K562 (cell line): Measurements from ENCODE around the gene SEC16A. TPM values are rescaled to one million over a fixed set of nuclear protein-coding genes. Genes with fewer than 3 reads are reported as not detected.

ENCODE experiments used
- CBX3 ChIP-seq, 2 experiments: IDR thresholded peaks; 1 replicate in 1 of 2; 2 replicates in 1 of 2; pipeline ENCODE4 v1.6.1; 2012; ENCODE audit warnings: inconsistent platforms in 2 of 2, low read length in 2 of 2, borderline replicate concordance in 1 of 2, control low read depth in 1 of 2
- LCOR ChIP-seq: sonication (generic); formaldehyde crosslinking; IDR thresholded peaks from 2 replicates; pipeline ENCODE4 v1.8.0; 2022; ENCODE audit warnings: mild to moderate bottlenecking, missing genetic modification reagents
- PBX2 ChIP-seq, 2 experiments: IDR thresholded peaks in 1 of 2; conservative IDR thresholded peaks in 1 of 2; 2 replicates each; pipeline ENCODE4 v1.6.1; 2016; ENCODE audit warnings: low read depth in 2 of 2, mild to moderate bottlenecking in 1 of 2, missing compliant biosample characterization in 1 of 2, missing genetic modification characterization in 1 of 2, moderate library complexity in 1 of 2
- PHF8 ChIP-seq: fragments of 200-600 bp; sonication (generic); IDR thresholded peaks from 2 replicates; pipeline ENCODE4 v1.6.1; 2012; ENCODE audit warnings: mixed run types, mild to moderate bottlenecking, inconsistent platforms, low read length, moderate library complexity, borderline replicate concordance
- RBFOX2 ChIP-seq: fragments of 200-400 bp; formaldehyde crosslinking; IDR thresholded peaks from 2 replicates; pipeline ENCODE4 v1.6.1; 2017; ENCODE audit warnings: low read depth, mild to moderate bottlenecking, low read length, moderate library complexity
- STAT6 ChIP-seq: sonication (generic); formaldehyde crosslinking; IDR thresholded peaks from 2 replicates; pipeline ENCODE4 v1.8.1; 2023; ENCODE audit warnings: mild to moderate bottlenecking, missing genetic modification reagents
- XRCC4 ChIP-seq: IDR thresholded peaks from one replicate; pipeline ENCODE4 v1.6.1; 2011; ENCODE audit not compliant: insufficient read depth, insufficient read length; ENCODE audit errors: extremely low read depth
- ZNF140 ChIP-seq: fragments of 250-450 bp; sonication (Bioruptor Pico); IDR thresholded peaks from 2 replicates; pipeline ENCODE4 v1.8.0; 2021; ENCODE audit warnings: moderate library complexity, mild to moderate bottlenecking, inconsistent platforms
- ZNF263 ChIP-seq: sonication (generic); formaldehyde crosslinking; IDR thresholded peaks from 2 replicates; pipeline ENCODE4 v1.8.0; 2022; ENCODE audit warnings: mild to moderate bottlenecking, missing genetic modification reagents, borderline replicate concordance
- ZNF277 ChIP-seq: fragments of 250-450 bp; sonication (Bioruptor Pico); IDR thresholded peaks from 2 replicates; pipeline ENCODE4 v1.8.0; 2022; ENCODE audit warnings: inconsistent platforms, mild to moderate bottlenecking, moderate library complexity, borderline replicate concordance
- polyA plus RNA-seq, 8 experiments: library from polyadenylated mRNA; depleted of rRNA in 4 of 8; stranded (reverse) in 5 of 8; unstranded in 3 of 8; fragments of >200 nt; fragmentation: Nextera tagmentation in 2 of 8; fragmentation: Illumina TruSeq in 1 of 8; extraction: Ambion mirVana in 2 of 8; extraction: Trizol in 1 of 8; gene quantifications; 2 replicates each; pipeline versions ENCODE4 v1.2.1 to v1.2.3, GENCODE V29; 2011 to 2014; ENCODE audit warnings: inconsistent platforms in 1 of 8, missing spikeins in 1 of 8
- total RNA-seq, 7 experiments: library from RNA; depleted of rRNA in 6 of 7; stranded (reverse); fragments of >200 nt in 6 of 7; fragmentation: Illumina TruSeq in 2 of 7; extraction: Trizol in 2 of 7; gene quantifications; 2 replicates each; pipeline versions ENCODE4 v1.2.1 to v1.2.3, GENCODE V29; 2011 to 2021; ENCODE audit warnings: low replicate concordance in 1 of 7
- TF ChIP-seq, protein P1 (sequence below): fragments of 150-350 bp; conservative IDR thresholded peaks from 2 replicates; pipeline ENCODE4 v1.6.1; 2014; ENCODE audit warnings: low read length
- TF ChIP-seq, protein P2 (sequence below): fragments of 450-650 bp; IDR thresholded peaks from 2 replicates; pipeline ENCODE4 v1.6.1; 2016; ENCODE audit warnings: low read depth, mild to moderate bottlenecking, moderate library complexity

The SEC16A gene
- total and polyA plus RNA-seq, 9 of the 15 experiments (the other 6 are each of a cell fraction or from before 2014, with no cell fraction given): 8.3 to 62.8 (median 14.0) TPM

GRCh38 chr9:136474021-136474640 is 8.7 kb downstream of the SEC16A start (continued):
- TF ChIP-seq, protein P1, sequence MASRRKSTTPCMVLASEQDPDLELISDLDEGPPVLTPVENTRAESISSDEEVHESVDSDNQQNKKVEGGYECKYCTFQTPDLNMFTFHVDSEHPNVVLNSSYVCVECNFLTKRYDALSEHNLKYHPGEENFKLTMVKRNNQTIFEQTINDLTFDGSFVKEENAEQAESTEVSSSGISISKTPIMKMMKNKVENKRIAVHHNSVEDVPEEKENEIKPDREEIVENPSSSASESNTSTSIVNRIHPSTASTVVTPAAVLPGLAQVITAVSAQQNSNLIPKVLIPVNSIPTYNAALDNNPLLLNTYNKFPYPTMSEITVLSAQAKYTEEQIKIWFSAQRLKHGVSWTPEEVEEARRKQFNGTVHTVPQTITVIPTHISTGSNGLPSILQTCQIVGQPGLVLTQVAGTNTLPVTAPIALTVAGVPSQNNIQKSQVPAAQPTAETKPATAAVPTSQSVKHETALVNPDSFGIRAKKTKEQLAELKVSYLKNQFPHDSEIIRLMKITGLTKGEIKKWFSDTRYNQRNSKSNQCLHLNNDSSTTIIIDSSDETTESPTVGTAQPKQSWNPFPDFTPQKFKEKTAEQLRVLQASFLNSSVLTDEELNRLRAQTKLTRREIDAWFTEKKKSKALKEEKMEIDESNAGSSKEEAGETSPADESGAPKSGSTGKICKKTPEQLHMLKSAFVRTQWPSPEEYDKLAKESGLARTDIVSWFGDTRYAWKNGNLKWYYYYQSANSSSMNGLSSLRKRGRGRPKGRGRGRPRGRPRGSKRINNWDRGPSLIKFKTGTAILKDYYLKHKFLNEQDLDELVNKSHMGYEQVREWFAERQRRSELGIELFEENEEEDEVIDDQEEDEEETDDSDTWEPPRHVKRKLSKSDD: no peak
- TF ChIP-seq PBX2 (CRISPR knock-in tag; IDR thresholded peaks at IDR 0.05; ENCODE audit: low read depth) (no peak), PBX2 (tag; conservative IDR thresholded peaks at IDR 0.05; ENCODE audit: low read depth) (no peak), ZNF277 (CRISPR knock-in tag) (no peak), XRCC4 (no peak), LCOR (CRISPR knock-in tag) (no peak), ZNF263 (CRISPR knock-in tag) (no peak), RBFOX2 (peak; percentile 63), ZNF140 (no peak), STAT6 (no peak), PHF8 (no peak), CBX3 (IDR thresholded peaks at IDR 0.05; ENCODE audit: borderline replicate concordance in 1 of 2, low read length in 2 of 2) (no peak)
- TF ChIP-seq, protein P2, sequence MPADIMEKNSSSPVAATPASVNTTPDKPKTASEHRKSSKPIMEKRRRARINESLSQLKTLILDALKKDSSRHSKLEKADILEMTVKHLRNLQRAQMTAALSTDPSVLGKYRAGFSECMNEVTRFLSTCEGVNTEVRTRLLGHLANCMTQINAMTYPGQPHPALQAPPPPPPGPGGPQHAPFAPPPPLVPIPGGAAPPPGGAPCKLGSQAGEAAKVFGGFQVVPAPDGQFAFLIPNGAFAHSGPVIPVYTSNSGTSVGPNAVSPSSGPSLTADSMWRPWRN: no peak
- TF ChIP-seq, all 486 proteins: peak for 4
